Neural cell (in vitro differentiated cells): ENCODE results near the gene DNAH8.

ENCODE experiments used
- CTCF ChIP-seq: fragments of 450-650 bp; IDR thresholded peaks from 2 replicates; pipeline ENCODE4 v1.5.1; 2014; ENCODE audit warnings: antibody characterized with exemption, mild to moderate bottlenecking, moderate library complexity; ENCODE audit not compliant: poor library complexity, severe bottlenecking
- EP300 ChIP-seq: fragments of 450-650 bp; conservative IDR thresholded peaks from 2 replicates; pipeline ENCODE4 v1.6.1; 2014; ENCODE audit warnings: antibody characterized with exemption, mild to moderate bottlenecking, moderate library complexity; ENCODE audit not compliant: poor library complexity, severe bottlenecking
- EZH2 ChIP-seq: fragments of 200-600, 300-800 bp; shearing (Covaris generic), sonication (generic); IDR thresholded peaks from 2 replicates; pipeline ENCODE4 v1.6.1; 2014; ENCODE audit warnings: antibody characterized with exemption, low read length, borderline replicate concordance, mild to moderate bottlenecking; ENCODE audit not compliant: insufficient read depth, poor library complexity, severe bottlenecking
- POLR2AphosphoS5 ChIP-seq: IDR thresholded peaks from 2 replicates; pipeline ENCODE4 v1.6.1; 2012
- RAD21 ChIP-seq: fragments of 450-650 bp; conservative IDR thresholded peaks from 2 replicates; pipeline ENCODE4 v1.6.1; 2014; ENCODE audit warnings: antibody characterized with exemption, mild to moderate bottlenecking, moderate library complexity
- REST ChIP-seq: IDR thresholded peaks from 2 replicates; pipeline ENCODE4 v1.6.1; 2012; ENCODE audit warnings: borderline replicate concordance
- SMC3 ChIP-seq: fragments of 450-650 bp; conservative IDR thresholded peaks from 2 replicates; pipeline ENCODE4 v1.6.1; 2014; ENCODE audit warnings: antibody characterized with exemption, mild to moderate bottlenecking, moderate library complexity; ENCODE audit not compliant: poor library complexity
- TAF1 ChIP-seq: IDR thresholded peaks from 2 replicates; pipeline ENCODE4 v1.6.1; 2012; ENCODE audit warnings: low read depth

GRCh38 chr6:38678178-38678760 lies 36.8 kb upstream of the DNAH8 start:
- TF ChIP-seq CTCF, result no peak
- TF ChIP-seq RAD21, result no peak
- TF ChIP-seq POLR2AphosphoS5, result no peak
- TF ChIP-seq EZH2, result no peak
- TF ChIP-seq SMC3, result no peak
- no peak for TF ChIP-seq REST
- no peak for TF ChIP-seq TAF1
- TF ChIP-seq EP300, result no peak
